Measurements from ENCODE around the gene TMEM106B.
A peak's percentile ranks its signal among the peaks of the same experiment; 100 is the strongest.
"Not testable (repeated sequence)": the region's sequence is repeated elsewhere in the genome, so short reads cannot be mapped to it uniquely, and the experiment has no call there.

TMEM106B gene

GRCh38 chr7:12211054-12211710 is at the start of gene TMEM106B:
Gene TMEM106B, plus strand, starts transcription at chr7:12211294. Its CDS starts 3,517 bp downstream, at chr7:12214811.
- DNase-seq (ENCODE audit: low read depth) = peak; percentile 97

DNA sequence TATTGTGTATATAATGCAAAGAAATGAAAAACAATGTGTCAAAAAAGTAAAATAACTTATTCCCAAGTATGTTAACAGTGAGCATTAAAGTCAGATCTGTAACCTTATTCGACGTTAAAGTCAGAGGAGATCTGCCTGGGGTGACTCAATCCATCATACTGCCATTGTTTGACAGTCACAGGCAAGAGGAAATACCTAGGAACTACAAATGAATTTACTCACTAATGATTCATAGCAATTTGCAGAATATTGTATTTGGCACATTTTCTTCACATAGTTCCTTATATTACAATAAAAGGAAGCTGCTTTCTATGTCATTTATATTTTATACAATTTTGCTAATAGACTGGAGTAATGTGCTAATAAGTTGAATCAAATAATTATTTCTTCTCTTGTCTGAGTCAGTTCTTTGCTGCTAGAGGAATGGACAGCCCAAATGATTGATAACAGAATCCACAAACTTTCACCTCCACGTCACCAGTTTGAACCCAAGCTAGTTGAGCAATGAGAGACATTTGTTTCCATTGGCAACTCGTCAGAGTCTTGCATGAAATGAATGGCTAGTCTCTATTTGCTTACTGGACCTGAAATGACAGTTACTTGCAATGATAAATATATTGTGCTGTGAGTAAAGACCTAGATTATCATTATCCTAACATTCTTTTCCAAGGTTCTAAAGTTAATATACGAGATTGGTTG is 48.5 kb upstream of the TMEM106B start:
- DNase-seq (ENCODE audit: low read depth) = peak; percentile 87

DNA sequence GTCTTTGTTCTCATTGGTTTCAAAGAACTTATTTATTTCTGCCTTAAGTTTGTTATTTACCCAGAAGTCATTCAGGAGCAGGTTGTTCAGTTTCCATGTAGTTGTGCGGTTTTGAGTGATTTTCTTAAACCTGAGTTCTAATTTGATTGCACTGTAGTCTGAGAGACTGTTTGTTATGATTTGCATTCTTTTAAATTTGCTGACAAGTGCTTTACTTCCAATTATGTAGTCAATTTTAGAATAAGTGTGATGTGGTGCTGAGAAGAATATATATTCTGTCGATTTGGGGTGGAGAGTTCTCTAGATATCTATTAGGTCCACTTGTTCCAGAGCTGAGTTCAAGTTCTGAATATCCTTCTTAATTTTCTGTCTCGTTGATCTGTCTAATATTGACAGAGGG is 43.0 kb upstream of the TMEM106B start:
- not testable (repeated sequence) for DNase-seq (ENCODE audit: low read depth)

DNA sequence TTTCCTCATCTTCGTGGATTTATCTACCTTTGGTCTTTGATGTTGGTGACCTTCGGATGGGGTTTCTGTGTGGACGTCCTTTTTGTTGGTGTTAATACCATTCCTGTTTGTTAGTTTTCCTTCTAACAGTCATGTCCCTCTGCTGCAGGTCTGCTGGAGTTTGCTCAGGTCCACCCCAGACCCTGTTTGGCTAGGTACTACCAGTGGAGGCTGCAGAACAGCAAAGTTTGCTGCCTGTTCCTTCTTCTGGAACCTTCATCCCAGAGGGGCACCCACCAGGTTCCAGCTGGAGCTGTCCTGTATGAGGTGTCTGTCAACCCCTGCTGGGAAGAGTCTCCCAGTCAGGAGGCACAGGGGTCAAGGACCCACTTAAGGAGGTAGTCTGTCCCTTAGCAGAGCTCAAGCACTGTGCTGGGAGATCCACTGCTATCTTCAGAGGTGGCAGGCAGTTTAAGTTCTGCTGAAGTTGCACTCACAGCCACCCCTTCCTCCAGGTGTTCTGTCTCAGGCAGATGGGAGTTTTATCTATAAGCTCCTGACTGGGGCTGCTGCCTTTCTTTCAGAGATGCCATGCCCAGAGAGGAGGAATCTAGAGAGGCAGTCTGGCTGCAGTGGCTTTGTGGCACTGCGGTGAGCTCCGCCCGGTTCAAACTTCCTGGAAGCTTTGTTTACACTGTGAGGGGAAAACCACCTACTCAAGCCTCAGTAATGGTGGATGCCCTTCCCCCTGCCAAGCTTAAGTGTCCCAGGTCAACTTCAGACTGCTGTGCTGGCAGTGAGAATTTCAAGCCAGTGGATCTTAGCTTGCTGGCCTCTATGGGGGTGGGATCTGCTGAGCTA is 40.9 kb upstream of the TMEM106B start:
- DNase-seq (ENCODE audit: low read depth) = not testable (repeated sequence)

GRCh38 chr7:12173671-12174070 is 37.4 kb upstream of the TMEM106B start:
- DNase-seq (ENCODE audit: low read depth) = no peak

DNA sequence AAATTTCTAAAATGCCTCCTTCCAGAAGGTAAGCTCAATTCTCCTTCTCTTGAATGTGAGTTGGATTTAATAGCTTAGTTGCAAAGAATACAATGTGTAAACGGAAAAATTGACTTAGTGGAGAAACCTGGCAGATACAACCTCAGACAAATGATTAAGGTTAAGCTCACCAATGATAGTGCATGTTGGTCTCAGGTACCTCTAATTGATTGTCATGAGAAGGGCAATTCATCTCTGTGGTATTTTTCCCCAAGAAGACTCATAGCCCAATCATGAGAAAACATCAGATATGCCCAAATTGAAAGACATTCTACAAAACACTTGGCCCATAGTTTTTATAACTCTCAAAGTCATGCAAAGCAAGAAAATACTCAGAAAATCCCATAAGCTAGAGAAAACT is 36.2 kb upstream of the TMEM106B start:
- DNase-seq (ENCODE audit: low read depth) = peak; percentile 15

DNA sequence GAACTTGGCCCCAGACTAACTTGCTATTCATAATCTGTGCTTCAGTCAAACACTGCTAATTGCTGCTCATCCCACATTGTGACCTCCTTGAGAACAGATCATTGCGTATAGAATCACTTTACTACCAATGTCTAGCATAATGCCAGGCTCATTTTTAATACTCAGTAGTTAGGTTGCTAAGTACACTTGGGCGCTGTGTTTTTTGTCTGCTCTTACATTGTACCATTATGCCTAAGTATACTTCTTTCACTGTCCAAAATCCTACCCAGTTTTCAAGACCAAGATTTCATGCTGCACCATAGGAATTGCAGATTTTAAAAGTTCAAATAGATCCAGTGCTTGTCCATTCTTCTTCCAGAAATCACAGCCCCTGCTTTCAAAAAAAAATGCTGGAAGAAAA is 32.8 kb upstream of the TMEM106B start:
- DNase-seq (ENCODE audit: low read depth) = no peak

GRCh38 chr7:12194426-12194825 is 16.7 kb upstream of the TMEM106B start:
- DNase-seq (ENCODE audit: low read depth) = no peak

- no peak for DNase-seq (ENCODE audit: low read depth)
Observed at GRCh38 chr7:12196386-12196785, 14.7 kb upstream of the TMEM106B start.

DNA sequence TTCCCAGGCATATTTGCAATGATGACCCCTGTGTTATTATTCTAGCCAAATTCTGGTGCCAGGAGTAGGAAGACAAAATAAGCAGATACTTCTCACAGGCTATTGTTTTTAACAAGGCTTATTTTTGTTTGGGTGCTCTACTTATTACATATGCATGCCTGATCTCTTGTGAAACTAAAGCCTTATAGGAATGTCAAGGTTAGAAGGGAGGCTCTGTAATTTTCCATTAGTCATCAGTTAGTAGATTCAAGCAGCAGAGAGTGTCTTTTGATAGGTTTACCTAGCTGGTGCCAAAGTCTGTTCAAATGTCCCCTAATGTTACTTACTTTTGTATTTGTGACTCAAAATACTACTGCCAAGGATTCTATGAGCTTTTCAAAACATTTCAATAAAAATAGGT is 11.7 kb upstream of the TMEM106B start:
- peak; percentile 55 for DNase-seq (ENCODE audit: low read depth)

- peak; percentile 8 for DNase-seq (ENCODE audit: low read depth)
Observed at GRCh38 chr7:12207046-12207445, 4.0 kb upstream of the TMEM106B start.

DNA sequence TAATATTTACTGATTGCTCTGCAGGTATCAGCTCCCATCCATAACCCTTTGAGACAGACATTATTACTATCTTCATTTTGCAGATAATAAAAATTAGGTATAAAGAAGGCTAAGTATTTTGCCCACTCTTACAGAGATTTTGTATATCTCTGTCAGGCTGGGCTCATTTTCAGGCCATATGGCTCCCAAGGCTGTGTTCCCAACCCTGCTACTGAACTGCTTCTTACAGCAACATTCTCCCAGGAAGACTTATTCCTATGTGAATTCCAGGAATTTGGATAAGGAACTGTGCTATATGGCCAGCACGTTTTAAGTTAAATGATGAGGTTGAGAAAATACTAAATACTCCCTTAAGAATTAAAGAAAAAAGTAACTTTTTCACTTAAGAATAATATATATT is 1.9 kb upstream of the TMEM106B start:
- no peak for DNase-seq (ENCODE audit: low read depth)

DNA sequence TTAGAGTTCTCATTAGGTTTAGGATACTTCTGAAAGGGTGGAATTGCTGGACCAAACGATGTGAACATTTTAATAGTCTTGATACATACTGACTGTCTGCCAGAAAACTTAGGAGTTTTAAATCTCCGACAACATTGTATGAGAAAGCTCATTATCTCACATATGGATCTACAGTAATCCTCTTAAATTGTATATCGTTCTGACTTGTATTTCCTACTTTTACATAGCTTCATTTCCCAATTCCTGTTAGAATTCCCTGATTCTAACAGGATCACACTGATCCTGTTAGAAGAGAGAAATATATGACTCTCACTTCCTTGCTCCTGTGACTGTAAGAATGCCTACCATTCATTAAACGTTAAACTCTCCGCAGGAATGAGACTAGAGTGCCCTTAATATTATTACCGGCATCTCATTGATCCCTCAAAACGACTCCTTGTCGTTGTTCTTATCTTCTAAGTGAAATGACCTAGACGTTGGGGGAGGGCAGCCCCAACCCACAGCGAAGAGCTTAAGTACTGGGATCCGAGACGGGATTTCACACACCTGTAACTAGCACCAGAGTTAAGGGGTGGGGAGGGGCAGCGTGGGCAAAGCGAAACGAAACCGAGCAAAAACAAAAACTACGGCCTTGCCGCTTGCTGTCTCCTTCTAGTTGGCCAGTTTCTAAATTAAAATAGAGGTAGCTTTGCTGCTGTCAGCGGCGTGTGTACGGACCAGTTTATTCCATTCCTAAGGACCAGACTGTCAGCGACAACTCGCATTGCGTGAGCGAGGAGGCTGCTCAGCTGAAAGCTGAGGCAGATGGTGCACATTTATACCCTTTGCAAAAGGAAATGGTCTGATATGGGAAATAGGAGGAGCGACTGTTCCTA is 678 bp upstream of the TMEM106B start:
- no peak for DNase-seq (ENCODE audit: low read depth)

DNA sequence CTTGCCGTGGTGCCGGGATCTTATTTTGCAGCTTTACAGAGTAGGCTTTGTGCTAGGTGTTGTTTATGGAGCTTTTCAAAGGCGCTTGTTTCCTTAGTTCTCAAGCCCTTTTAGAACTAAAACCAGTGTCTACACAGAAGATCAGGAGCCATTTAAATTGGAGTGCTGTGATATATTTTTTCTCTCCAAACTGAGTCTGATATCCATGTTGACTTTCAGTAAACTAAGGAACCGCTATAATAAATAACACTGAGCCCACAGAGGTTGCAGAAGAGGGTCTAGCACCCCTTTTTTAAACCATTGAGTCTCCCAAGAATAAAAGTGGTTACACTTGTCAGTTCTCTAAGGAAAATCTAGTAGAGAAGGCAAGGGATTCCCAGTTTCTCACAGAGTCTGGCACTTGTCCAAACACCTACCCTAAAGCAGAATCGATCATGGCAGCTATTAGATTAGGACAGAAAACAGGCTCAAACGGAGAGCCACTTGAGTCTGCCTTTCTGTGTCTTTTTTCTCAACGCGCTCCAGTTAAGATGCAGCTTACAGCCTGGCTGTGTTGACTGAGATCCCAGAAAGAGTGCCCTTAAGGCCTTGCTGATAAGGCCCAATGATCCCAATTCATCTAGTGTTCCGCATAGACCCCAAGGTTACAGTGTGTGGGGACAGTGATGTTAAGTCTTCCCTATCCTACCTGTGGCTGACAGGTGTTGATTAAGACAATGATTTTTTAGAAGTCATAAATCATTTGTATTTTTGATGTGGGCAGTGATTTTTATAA is 804 bp downstream of the TMEM106B start:
- DNase-seq (ENCODE audit: low read depth) = peak; percentile 42

GRCh38 chr7:12217311-12217710 is 6.2 kb downstream of the TMEM106B start:
- no peak for DNase-seq (ENCODE audit: low read depth)

DNA sequence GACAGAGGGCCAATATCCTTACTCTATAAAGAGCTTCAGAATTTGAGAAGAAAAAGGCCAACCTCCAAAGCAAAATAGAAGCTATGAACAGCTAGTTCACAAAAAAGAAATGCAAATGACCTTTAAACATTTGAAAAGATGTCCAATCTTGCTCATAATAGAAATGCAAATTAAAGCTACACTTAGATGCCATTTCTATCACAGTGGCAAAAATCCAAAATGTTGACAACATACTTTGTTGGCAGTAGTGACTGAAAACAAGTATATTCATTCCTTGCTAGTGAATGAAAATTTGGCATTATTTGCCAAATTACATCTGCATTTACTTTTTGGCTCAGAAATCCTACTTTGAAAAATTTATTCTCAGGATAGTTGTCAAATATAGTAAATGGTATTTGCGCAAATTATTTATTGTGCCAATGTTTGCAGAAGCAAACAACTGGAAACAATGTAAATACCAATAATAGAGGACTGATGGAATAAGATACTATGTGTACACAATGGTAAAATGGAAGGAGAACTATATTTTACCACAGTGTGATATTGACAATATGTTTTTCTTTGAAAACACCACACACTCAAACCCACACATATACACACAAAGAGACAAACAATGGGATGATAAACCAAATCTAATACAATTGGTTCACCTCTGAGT is 9.4 kb downstream of the TMEM106B start:
- no peak for DNase-seq (ENCODE audit: low read depth)

DNA sequence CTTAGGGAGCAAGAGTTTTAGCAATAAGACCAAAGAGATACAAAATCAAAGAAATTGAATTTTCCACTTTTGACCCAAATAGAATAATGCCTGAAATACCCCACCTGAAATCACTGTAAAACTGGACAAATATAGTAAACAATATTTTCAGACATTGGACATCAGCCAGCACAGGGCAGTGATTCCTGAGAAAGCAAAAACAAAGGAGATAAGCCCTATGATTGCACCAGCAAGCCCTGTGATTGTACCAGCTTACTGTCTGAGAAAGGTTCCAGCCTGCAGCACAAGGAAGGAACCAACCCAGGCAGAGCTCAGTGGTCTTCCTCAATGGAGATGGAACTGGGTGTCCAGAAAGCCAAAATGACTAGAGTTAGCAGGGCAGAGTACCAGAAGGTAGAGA is 10.3 kb downstream of the TMEM106B start:
- no peak for DNase-seq (ENCODE audit: low read depth)

GRCh38 chr7:12222889-12223579 is 11.9 kb downstream of the TMEM106B start:
- no peak for DNase-seq (ENCODE audit: low read depth)

GRCh38 chr7:12225017-12225416 is 13.9 kb downstream of the TMEM106B start:
- not testable (repeated sequence) for DNase-seq (ENCODE audit: low read depth)

- DNase-seq (ENCODE audit: low read depth) = no peak
Observed at GRCh38 chr7:12226756-12227155, 15.7 kb downstream of the TMEM106B start.
